ENCODE measurements around the gene FNDC3B. TPM values are rescaled to one million over a fixed set of nuclear protein-coding genes. Genes with fewer than 3 reads are reported as not detected.

FNDC3B gene
- total RNA-seq, 1 donor from 2014 or later, result 204 TPM

DNA sequence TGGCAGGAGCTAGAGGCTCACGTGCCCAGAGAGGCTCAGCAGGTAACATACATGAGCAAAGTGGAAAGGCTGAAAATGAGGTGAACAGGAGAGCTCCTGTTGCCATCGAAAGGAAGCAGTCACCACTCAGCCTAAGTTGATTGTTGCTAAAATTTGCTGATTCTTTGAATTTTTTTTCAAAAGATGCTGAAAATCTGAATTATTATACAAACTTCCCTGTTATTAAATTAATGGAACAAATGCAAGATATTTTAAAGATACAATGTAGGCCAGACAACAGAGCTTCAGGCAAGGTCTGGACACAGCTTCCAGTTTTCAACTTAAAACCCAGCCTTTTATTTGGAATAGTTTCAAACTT lies 257.6 kb downstream of the FNDC3B start:
- Mint-ChIP-seq H3K4me1 (ENCODE audit: unreplicated experiment) (peaks cover 41% of the 10 kb centered on the region), H3K27ac (ENCODE audit: unreplicated experiment) (no peak overlapping the region), H3K36me3 (ENCODE audit: low read depth, unreplicated experiment) (peaks cover 57% of the 10 kb centered on the region), H3K4me3 (ENCODE audit: unreplicated experiment) (no peak overlapping the region), H3K9me3 (ENCODE audit: unreplicated experiment) (no peaks in the 10 kb centered on the region), H3K27me3 (ENCODE audit: unreplicated experiment) (peaks cover 13% of the 10 kb centered on the region)
- no peak for DNase-seq (ENCODE audit: low spot score)
- TF ChIP-seq CTCF (IDR thresholded peaks at IDR 0.05; ENCODE audit: unreplicated experiment), result no peak

GRCh38 chr3:172298247-172298646 lies 258.9 kb downstream of the FNDC3B start:
- Mint-ChIP-seq H3K4me3 (ENCODE audit: unreplicated experiment) (no peak overlapping the region), H3K4me1 (ENCODE audit: unreplicated experiment) (peaks cover 34% of the 10 kb centered on the region), H3K9me3 (ENCODE audit: unreplicated experiment) (no peaks in the 10 kb centered on the region), H3K36me3 (ENCODE audit: low read depth, unreplicated experiment) (peaks cover 46% of the 10 kb centered on the region), H3K27ac (ENCODE audit: unreplicated experiment) (no peak overlapping the region), H3K27me3 (ENCODE audit: unreplicated experiment) (peaks cover 9% of the 10 kb centered on the region)
- DNase-seq (ENCODE audit: low spot score), result no peak
- no peak for TF ChIP-seq CTCF (IDR thresholded peaks at IDR 0.05; ENCODE audit: unreplicated experiment)

GRCh38 chr3:172300187-172300586 lies 260.8 kb downstream of the FNDC3B start:
- H3K27me3 Mint-ChIP-seq (ENCODE audit: unreplicated experiment), result peaks cover 7% of the 10 kb centered on the region
- H3K4me3 Mint-ChIP-seq (ENCODE audit: unreplicated experiment), result no peak overlapping the region
- no peak for TF ChIP-seq CTCF (IDR thresholded peaks at IDR 0.05; ENCODE audit: unreplicated experiment)
- peaks cover 17% of the 10 kb centered on the region for H3K4me1 Mint-ChIP-seq (ENCODE audit: unreplicated experiment)
- H3K9me3 Mint-ChIP-seq (ENCODE audit: unreplicated experiment), result no peaks in the 10 kb centered on the region
- peaks cover 35% of the 10 kb centered on the region for H3K36me3 Mint-ChIP-seq (ENCODE audit: low read depth, unreplicated experiment)
- DNase-seq (ENCODE audit: low spot score), result no peak
- H3K27ac Mint-ChIP-seq (ENCODE audit: unreplicated experiment), result peak overlapping the region; percentile 27

DNA sequence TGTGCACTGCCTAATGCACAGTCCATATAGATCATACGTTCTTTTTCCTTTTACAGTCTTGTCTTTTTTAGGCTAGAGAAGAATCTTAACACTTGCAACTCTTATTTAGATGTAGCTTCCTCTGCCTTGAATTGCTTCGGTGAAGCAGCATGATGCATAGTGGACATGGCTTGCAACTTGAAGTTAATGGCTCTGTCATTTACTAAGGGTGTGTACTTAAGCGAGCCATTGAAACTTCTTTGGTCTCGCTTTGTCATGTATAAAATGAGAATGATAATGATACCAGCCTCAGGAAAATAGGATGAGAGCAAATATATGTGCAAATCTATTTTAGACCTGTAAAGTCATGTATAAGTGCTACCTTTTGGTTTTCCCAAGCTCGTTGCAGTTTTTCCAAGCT lies 261.5 kb downstream of the FNDC3B start:
- H3K4me3 Mint-ChIP-seq (ENCODE audit: unreplicated experiment), result no peak overlapping the region
- H3K36me3 Mint-ChIP-seq (ENCODE audit: low read depth, unreplicated experiment), result peaks cover 33% of the 10 kb centered on the region
- no peak overlapping the region for H3K27ac Mint-ChIP-seq (ENCODE audit: unreplicated experiment)
- DNase-seq (ENCODE audit: low spot score), result no peak
- H3K4me1 Mint-ChIP-seq (ENCODE audit: unreplicated experiment), result peaks cover 11% of the 10 kb centered on the region
- TF ChIP-seq CTCF (IDR thresholded peaks at IDR 0.05; ENCODE audit: unreplicated experiment), result no peak
- no peaks in the 10 kb centered on the region for H3K9me3 Mint-ChIP-seq (ENCODE audit: unreplicated experiment)
- H3K27me3 Mint-ChIP-seq (ENCODE audit: unreplicated experiment), result peaks cover 7% of the 10 kb centered on the region

GRCh38 chr3:172302203-172302602 lies 262.8 kb downstream of the FNDC3B start:
- DNase-seq (ENCODE audit: low spot score), result no peak
- no peak for TF ChIP-seq CTCF (IDR thresholded peaks at IDR 0.05; ENCODE audit: unreplicated experiment)
- no peaks in the 10 kb centered on the region for H3K9me3 Mint-ChIP-seq (ENCODE audit: unreplicated experiment)
- H3K36me3 Mint-ChIP-seq (ENCODE audit: low read depth, unreplicated experiment), result peaks cover 27% of the 10 kb centered on the region
- no peak overlapping the region for H3K27ac Mint-ChIP-seq (ENCODE audit: unreplicated experiment)
- H3K4me3 Mint-ChIP-seq (ENCODE audit: unreplicated experiment), result no peak overlapping the region
- H3K4me1 Mint-ChIP-seq (ENCODE audit: unreplicated experiment), result peaks cover 5% of the 10 kb centered on the region
- H3K27me3 Mint-ChIP-seq (ENCODE audit: unreplicated experiment), result peaks cover 3% of the 10 kb centered on the region

Data from endothelial cell (in vitro differentiated cells).